ENCODE measurements around the gene DHRS2.
"Not testable (repeated sequence)": the region's sequence is repeated elsewhere in the genome, so short reads cannot be mapped to it uniquely, and the experiment has no call there.

DHRS2 gene

GRCh38 chr14:23648764-23649460, 12.7 kb downstream of the DHRS2 start:
- no peak for DNase-seq (ENCODE audit: low read depth)

GRCh38 chr14:23650506-23650905, 14.3 kb downstream of the DHRS2 start:
- DNase-seq (ENCODE audit: low read depth) = no peak

- no peak for DNase-seq (ENCODE audit: low read depth)
Measured at GRCh38 chr14:23653051-23653450, 16.9 kb downstream of the DHRS2 start.

- DNase-seq (ENCODE audit: low read depth) = no peak
Measured at GRCh38 chr14:23654231-23654630, 18.1 kb downstream of the DHRS2 start.

GRCh38 chr14:23657959-23658470, 21.9 kb downstream of the DHRS2 start:
- no peak for DNase-seq (ENCODE audit: low read depth)

- DNase-seq (ENCODE audit: low read depth) = no peak
Measured at GRCh38 chr14:23660290-23661226, 24.4 kb downstream of the DHRS2 start.

GRCh38 chr14:23661542-23661941, 25.4 kb downstream of the DHRS2 start:
- DNase-seq (ENCODE audit: low read depth) = no peak

- DNase-seq (ENCODE audit: low read depth) = no peak
Measured at GRCh38 chr14:23663127-23663526, 27.0 kb downstream of the DHRS2 start.

- no peak for DNase-seq (ENCODE audit: low read depth)
Measured at GRCh38 chr14:23663711-23664110, 27.5 kb downstream of the DHRS2 start.

- DNase-seq (ENCODE audit: low read depth) = no peak
Measured at GRCh38 chr14:23664207-23664885, 28.2 kb downstream of the DHRS2 start.

GRCh38 chr14:23665302-23666016, 29.3 kb downstream of the DHRS2 start:
- no peak for DNase-seq (ENCODE audit: low read depth)

GRCh38 chr14:23667134-23667533, 31.0 kb downstream of the DHRS2 start:
- no peak for DNase-seq (ENCODE audit: low read depth)

GRCh38 chr14:23669441-23669840, 33.3 kb downstream of the DHRS2 start:
- no peak for DNase-seq (ENCODE audit: low read depth)

GRCh38 chr14:23670481-23670880, 34.3 kb downstream of the DHRS2 start:
- DNase-seq (ENCODE audit: low read depth) = no peak

GRCh38 chr14:23672200-23672599, 36.0 kb downstream of the DHRS2 start:
- DNase-seq (ENCODE audit: low read depth) = no peak

- no peak for DNase-seq (ENCODE audit: low read depth)
Measured at GRCh38 chr14:23675337-23675736, 39.2 kb downstream of the DHRS2 start.

- no peak for DNase-seq (ENCODE audit: low read depth)
Measured at GRCh38 chr14:23675906-23676305, 39.7 kb downstream of the DHRS2 start.

- DNase-seq (ENCODE audit: low read depth) = no peak
Measured at GRCh38 chr14:23681337-23681736, 45.2 kb downstream of the DHRS2 start.

GRCh38 chr14:23689709-23690514, 53.7 kb downstream of the DHRS2 start:
- DNase-seq (ENCODE audit: low read depth) = not testable (repeated sequence)

GRCh38 chr14:23692416-23692815, 56.3 kb downstream of the DHRS2 start:
- no peak for DNase-seq (ENCODE audit: low read depth)

- DNase-seq (ENCODE audit: low read depth) = no peak
Measured at GRCh38 chr14:23693252-23693775, 57.1 kb downstream of the DHRS2 start.
